ENCODE measurements around the gene TUSC2. TPM values are rescaled to one million over a fixed set of nuclear protein-coding genes. Genes with fewer than 3 reads are reported as not detected.
A peak's percentile ranks its signal among the peaks of the same experiment; 100 is the strongest.

Gene TUSC2
- total and polyA plus RNA-seq, 5 donors from 2014 or later = 17.5 to 55.6 (median 45.9) TPM

DNA sequence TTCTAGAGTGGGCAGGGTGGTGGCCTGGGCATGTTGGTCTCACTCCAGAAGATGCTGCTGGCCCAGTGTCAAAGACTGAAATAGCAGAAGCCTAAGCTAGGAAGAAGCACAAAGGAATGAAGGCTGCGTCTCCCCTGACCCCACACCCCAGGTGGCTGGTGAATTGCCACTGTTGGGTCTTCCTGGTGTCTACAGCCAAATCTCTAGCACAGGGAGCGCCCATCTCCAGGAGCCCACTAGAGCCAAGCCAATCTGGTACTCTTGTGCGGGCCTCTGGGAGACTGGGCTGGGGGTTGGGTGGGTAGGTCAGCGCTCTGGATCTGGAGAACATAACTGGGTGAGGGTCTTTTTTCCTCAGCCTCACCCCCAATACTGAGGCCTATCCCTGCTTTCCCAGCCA lies 894 bp downstream of the TUSC2 start:
- H3K27me3 Mint-ChIP-seq = no peaks in the 10 kb centered on the region
- peaks cover 2 to 41% (median 11%) of the 10 kb centered on the region in 4 donors for H3K4me1 Mint-ChIP-seq
- no peak for ATAC-seq (ENCODE audit: low read depth in 2 of 2)
- DNase-seq = no peak
- peak overlapping the region in 2 of 3 donors; percentile 51 to 95 for H3K27ac Mint-ChIP-seq
- H3K27me3 ChIP-seq (ENCODE audit: control insufficient read depth, insufficient read depth, low read length) = no peaks in the 10 kb centered on the region
- H3K4me3 Mint-ChIP-seq = peak overlapping the region; percentile 91 to 96 (median 93)
- H3K27ac ChIP-seq (ENCODE audit: insufficient read depth, low read length, poor library complexity, severe bottlenecking) = peak overlapping the region; percentile 85
- no peaks in the 10 kb centered on the region for H3K9me3 ChIP-seq (ENCODE audit: control insufficient read depth in 2 of 2, low read length in 2 of 2)
- no peaks in the 10 kb centered on the region for H3K9me3 Mint-ChIP-seq
- peak overlapping the region; percentile 58 for H3K4me3 ChIP-seq (ENCODE audit: low read depth, low read length)
- peaks cover 22% of the 10 kb centered on the region for H3K4me1 ChIP-seq (ENCODE audit: control insufficient read depth, insufficient read depth, low read length, poor library complexity, severe bottlenecking)
- peaks cover 35% of the 10 kb centered on the region for H3K36me3 ChIP-seq (ENCODE audit: control insufficient read depth, insufficient read depth, low read length)
- peaks cover 10% of the 10 kb centered on the region for H3K36me3 Mint-ChIP-seq

DNA sequence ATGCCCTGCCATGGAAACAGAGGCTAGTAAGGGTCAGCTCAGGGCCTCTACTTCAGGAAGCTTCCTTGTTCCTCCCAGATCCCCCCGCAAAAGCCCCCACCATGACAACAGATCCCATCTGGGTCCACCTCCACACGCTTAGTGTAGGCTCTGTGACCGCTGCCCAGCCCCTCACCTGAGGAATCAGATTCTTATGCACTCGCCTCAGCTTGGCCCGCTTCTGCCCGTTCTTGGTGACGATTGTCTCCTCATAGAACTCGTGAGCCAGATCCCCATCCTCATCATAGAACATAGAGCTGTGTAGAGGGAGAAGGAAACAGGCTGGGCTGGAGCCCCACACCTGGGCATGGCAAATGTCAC lies 1.9 kb downstream of the TUSC2 start:
- Mint-ChIP-seq H3K9me3 (no peaks in the 10 kb centered on the region), H3K4me1 (peaks cover 2 to 40% (median 11%) of the 10 kb centered on the region in 4 donors), H3K36me3 (peaks cover 8% of the 10 kb centered on the region), H3K27me3 (no peaks in the 10 kb centered on the region), H3K4me3 (peak overlapping the region; percentile 91 to 96 (median 93)), H3K27ac (no peak overlapping the region)
- Histone ChIP-seq H3K36me3 (ENCODE audit: control insufficient read depth, insufficient read depth, low read length) (peaks cover 26% of the 10 kb centered on the region), H3K27me3 (ENCODE audit: control insufficient read depth, insufficient read depth, low read length) (no peaks in the 10 kb centered on the region), H3K4me3 (ENCODE audit: low read depth, low read length) (no peak overlapping the region), H3K9me3 (ENCODE audit: control insufficient read depth in 2 of 2, low read length in 2 of 2) (no peaks in the 10 kb centered on the region), H3K27ac (ENCODE audit: insufficient read depth, low read length, poor library complexity, severe bottlenecking) (no peak overlapping the region), H3K4me1 (ENCODE audit: control insufficient read depth, insufficient read depth, low read length, poor library complexity, severe bottlenecking) (peaks cover 29% of the 10 kb centered on the region)
- ATAC-seq (ENCODE audit: low read depth in 2 of 2) (no peak), DNase-seq (no peak)

DNA sequence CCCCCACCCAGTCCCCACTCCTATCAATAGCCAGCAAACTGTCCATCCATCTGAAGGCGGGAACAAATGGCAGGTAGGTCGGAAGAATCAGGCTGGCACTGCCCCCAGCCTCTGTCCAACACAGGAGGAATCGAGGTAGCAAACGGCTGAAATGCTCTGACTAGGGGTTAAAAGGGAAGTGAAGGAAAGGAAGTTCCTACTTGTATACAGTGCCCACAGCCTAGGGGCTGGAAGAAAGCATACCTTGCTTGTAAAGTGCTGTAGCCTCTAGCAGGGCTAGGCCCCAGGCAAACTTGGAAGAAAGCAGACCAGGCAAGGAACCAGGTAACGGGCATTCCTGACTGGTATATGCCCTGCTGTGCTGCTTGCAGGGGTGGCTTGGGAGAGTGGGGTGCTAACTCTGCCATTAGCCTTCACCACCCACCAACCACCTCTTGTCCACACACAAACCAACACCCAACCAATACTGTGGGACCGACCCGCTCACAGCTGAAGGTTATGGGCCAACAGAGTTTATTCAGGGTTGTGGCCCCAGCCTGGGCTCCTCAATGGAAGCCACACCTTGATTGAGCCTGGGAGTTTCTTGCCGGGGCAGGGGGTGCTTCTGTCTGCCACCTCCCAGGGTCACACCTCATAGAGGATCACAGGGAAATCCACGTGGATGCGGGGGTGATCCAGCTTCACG lies 2.4 kb downstream of the TUSC2 start:
- no peak for DNase-seq
- H3K4me1 Mint-ChIP-seq = peaks cover 2 to 40% (median 11%) of the 10 kb centered on the region in 4 donors
- peak overlapping the region; percentile 77 to 96 (median 93) for H3K4me3 Mint-ChIP-seq
- no peaks in the 10 kb centered on the region for H3K27me3 Mint-ChIP-seq
- peaks cover 6% of the 10 kb centered on the region for H3K36me3 Mint-ChIP-seq
- ATAC-seq (ENCODE audit: low read depth in 2 of 2) = no peak
- H3K9me3 Mint-ChIP-seq = no peaks in the 10 kb centered on the region
- H3K27ac Mint-ChIP-seq = no peak overlapping the region
- Histone ChIP-seq H3K36me3 (ENCODE audit: control insufficient read depth, insufficient read depth, low read length) (peaks cover 21% of the 10 kb centered on the region), H3K4me3 (ENCODE audit: low read depth, low read length) (no peak overlapping the region), H3K27ac (ENCODE audit: insufficient read depth, low read length, poor library complexity, severe bottlenecking) (no peak overlapping the region), H3K9me3 (ENCODE audit: control insufficient read depth in 2 of 2, low read length in 2 of 2) (no peaks in the 10 kb centered on the region), H3K4me1 (ENCODE audit: control insufficient read depth, insufficient read depth, low read length, poor library complexity, severe bottlenecking) (peaks cover 31% of the 10 kb centered on the region), H3K27me3 (ENCODE audit: control insufficient read depth, insufficient read depth, low read length) (no peaks in the 10 kb centered on the region)

DNA sequence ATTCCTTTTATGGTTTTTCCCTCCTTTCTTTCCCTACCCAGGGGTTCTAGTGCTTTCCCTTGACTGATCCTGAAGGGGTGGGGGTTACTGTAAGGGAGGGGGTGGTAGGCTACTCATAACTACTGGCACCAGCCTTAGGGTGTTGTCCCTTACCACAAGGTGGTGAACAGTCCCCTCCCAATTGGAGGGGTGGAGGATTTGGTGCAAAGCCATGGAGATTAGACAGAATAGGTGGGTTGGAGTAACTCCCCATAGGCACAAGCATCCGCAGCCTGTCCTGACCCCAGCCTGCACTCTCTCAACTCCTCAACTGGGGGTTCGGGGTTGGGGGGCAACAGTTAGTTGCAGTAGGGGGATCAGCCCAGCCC lies 2.9 kb downstream of the TUSC2 start:
- H3K4me1 Mint-ChIP-seq = peaks cover 2 to 45% (median 11%) of the 10 kb centered on the region in 4 donors
- Histone ChIP-seq H3K4me3 (ENCODE audit: low read depth, low read length) (no peak overlapping the region), H3K27me3 (ENCODE audit: control insufficient read depth, insufficient read depth, low read length) (no peaks in the 10 kb centered on the region), H3K36me3 (ENCODE audit: control insufficient read depth, insufficient read depth, low read length) (peaks cover 16% of the 10 kb centered on the region), H3K27ac (ENCODE audit: insufficient read depth, low read length, poor library complexity, severe bottlenecking) (no peak overlapping the region), H3K9me3 (ENCODE audit: control insufficient read depth in 2 of 2, low read length in 2 of 2) (no peaks in the 10 kb centered on the region), H3K4me1 (ENCODE audit: control insufficient read depth, insufficient read depth, low read length, poor library complexity, severe bottlenecking) (peaks cover 37% of the 10 kb centered on the region)
- DNase-seq = no peak
- peaks cover 6% of the 10 kb centered on the region for H3K36me3 Mint-ChIP-seq
- no peaks in the 10 kb centered on the region for H3K9me3 Mint-ChIP-seq
- H3K27ac Mint-ChIP-seq = peak overlapping the region in 2 of 3 donors; percentile 49 to 83
- H3K4me3 Mint-ChIP-seq = peak overlapping the region in 3 of 4 donors; percentile 37 to 94 (median 80)
- no peaks in the 10 kb centered on the region for H3K27me3 Mint-ChIP-seq
- ATAC-seq (ENCODE audit: low read depth in 2 of 2) = no peak

DNA sequence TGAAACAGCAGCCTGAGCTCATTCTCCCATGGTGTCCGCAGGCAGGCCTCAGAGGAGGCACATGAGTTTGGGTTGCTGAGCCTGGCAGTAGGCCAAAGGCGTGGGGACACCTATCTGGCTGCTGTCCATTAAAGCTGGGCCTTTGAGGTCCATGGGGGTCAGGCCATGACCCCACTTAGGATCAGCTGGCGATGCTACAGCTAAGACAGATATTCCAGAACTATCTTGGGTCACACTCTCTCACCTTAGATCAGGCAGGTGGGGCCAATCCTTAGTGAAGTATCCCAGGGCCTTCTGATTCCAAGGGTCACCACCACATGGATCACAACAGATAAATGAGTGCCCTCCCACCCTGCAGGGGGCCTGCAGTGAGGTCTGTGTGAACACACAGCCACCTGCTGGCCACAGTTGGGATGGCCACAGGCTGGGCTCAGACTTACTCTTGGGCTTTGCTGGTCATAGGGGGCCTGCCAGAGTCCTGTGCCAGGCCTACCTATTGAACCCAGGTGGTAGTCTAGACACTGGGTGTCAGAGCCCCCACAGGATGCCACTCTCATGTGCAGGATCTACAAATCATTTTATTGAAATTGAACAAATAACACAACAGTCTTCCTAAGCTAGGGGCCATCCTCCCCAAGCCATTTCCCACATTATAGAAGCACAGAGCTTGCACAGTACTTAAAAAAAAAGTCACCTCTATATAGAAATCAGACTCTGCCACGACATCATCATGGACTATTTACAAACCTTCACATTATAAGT lies 3.5 kb downstream of the TUSC2 start:
- H3K4me1 Mint-ChIP-seq = peaks cover 5 to 51% (median 14%) of the 10 kb centered on the region in 4 donors
- DNase-seq = peak; percentile 46 to 64 (median 46)
- no peaks in the 10 kb centered on the region for H3K27me3 ChIP-seq (ENCODE audit: control insufficient read depth, insufficient read depth, low read length)

DNA sequence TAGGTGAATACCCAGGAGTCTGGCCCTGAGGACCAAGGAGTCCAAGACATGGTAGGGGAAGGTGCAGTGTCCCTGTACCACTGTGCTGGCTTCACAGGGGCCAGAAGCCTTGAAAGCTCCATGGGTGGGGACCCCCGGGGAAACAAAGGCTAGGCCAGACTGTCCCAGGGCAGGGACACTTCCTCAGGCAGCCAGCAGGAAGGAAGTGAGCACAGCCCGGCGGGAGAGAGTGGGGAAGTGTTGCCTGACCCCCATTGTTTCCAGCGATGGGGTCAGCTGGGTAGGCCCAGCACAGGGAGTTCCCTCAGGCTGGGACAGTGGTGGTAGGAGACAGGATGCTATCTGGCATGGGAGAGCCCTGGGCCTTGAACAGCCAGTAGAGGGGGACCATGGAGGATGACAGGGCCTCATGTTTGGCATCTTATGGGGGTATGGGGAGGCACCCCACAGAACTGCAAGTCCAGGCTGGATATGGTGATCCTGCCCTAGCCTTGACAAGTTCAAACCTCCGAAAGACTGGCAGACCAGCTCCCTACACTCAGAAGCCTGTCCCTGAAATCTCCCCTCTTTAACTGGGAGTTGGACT lies 4.3 kb downstream of the TUSC2 start:
- Histone ChIP-seq H3K27me3 (ENCODE audit: control insufficient read depth, insufficient read depth, low read length) (no peaks in the 10 kb centered on the region), H3K4me3 (ENCODE audit: low read depth, low read length) (no peak overlapping the region), H3K27ac (ENCODE audit: insufficient read depth, low read length, poor library complexity, severe bottlenecking) (no peak overlapping the region), H3K4me1 (ENCODE audit: control insufficient read depth, insufficient read depth, low read length, poor library complexity, severe bottlenecking) (peaks cover 42% of the 10 kb centered on the region), H3K9me3 (ENCODE audit: control insufficient read depth in 2 of 2, low read length in 2 of 2) (no peaks in the 10 kb centered on the region), H3K36me3 (ENCODE audit: control insufficient read depth, insufficient read depth, low read length) (peaks cover 10% of the 10 kb centered on the region)
- DNase-seq (no peak), ATAC-seq (ENCODE audit: low read depth in 2 of 2) (no peak)
- Mint-ChIP-seq H3K27ac (peak overlapping the region; percentile 58 to 83 (median 71)), H3K27me3 (no peaks in the 10 kb centered on the region), H3K4me1 (peaks cover 5 to 55% (median 16%) of the 10 kb centered on the region in 4 donors), H3K36me3 (peaks cover 6% of the 10 kb centered on the region), H3K4me3 (peak overlapping the region; percentile 38 to 94 (median 71)), H3K9me3 (no peaks in the 10 kb centered on the region)

More for the DNA sequence above, 3.5 kb downstream of the TUSC2 start:
- no peaks in the 10 kb centered on the region for H3K9me3 ChIP-seq (ENCODE audit: control insufficient read depth in 2 of 2, low read length in 2 of 2)
- peaks cover 10% of the 10 kb centered on the region for H3K36me3 ChIP-seq (ENCODE audit: control insufficient read depth, insufficient read depth, low read length)
- no peaks in the 10 kb centered on the region for H3K9me3 Mint-ChIP-seq
- H3K4me1 ChIP-seq (ENCODE audit: control insufficient read depth, insufficient read depth, low read length, poor library complexity, severe bottlenecking) = peaks cover 42% of the 10 kb centered on the region
- H3K36me3 Mint-ChIP-seq = peaks cover 6% of the 10 kb centered on the region
- H3K4me3 Mint-ChIP-seq = peak overlapping the region in 3 of 4 donors; percentile 11 to 94 (median 80)
- no peaks in the 10 kb centered on the region for H3K27me3 Mint-ChIP-seq
- H3K27ac Mint-ChIP-seq = peak overlapping the region; percentile 43 to 83 (median 58)
- no peak for ATAC-seq (ENCODE audit: low read depth in 2 of 2)
- no peak overlapping the region for H3K27ac ChIP-seq (ENCODE audit: insufficient read depth, low read length, poor library complexity, severe bottlenecking)
- H3K4me3 ChIP-seq (ENCODE audit: low read depth, low read length) = no peak overlapping the region

DNA sequence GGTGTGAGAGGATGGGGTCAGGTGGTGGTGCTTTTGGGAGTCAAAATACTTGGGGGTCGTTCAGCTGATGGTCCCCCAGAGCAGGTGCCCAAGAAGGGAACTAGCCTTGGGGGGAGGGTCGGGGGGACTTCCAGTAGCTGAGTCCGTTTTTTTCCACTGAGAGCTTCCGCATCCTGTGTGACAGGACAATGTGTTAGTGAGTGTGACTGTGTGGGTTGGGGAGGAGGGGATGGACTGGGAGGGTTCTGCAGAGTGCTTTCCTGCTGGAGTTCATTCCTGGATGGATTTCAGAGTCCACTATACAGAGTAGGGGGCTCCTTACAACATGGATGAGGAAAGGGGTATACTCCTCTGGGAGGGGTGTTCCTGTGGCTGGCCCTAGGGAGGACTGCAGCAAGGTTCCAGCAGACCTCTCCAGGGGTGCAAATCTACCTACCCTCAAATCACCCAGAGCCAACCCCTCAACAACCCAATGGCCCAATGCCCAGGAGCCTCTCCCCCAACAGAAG lies 4.9 kb downstream of the TUSC2 start:
- peaks cover 36% of the 10 kb centered on the region for H3K4me1 ChIP-seq (ENCODE audit: control insufficient read depth, insufficient read depth, low read length, poor library complexity, severe bottlenecking)
- no peaks in the 10 kb centered on the region for H3K27me3 ChIP-seq (ENCODE audit: control insufficient read depth, insufficient read depth, low read length)
- Mint-ChIP-seq H3K4me1 (peaks cover 7 to 53% (median 13%) of the 10 kb centered on the region in 4 donors), H3K27me3 (no peaks in the 10 kb centered on the region), H3K27ac (peak overlapping the region in 2 of 3 donors; percentile 58 to 77), H3K9me3 (no peaks in the 10 kb centered on the region), H3K4me3 (peak overlapping the region; percentile 38 to 94 (median 71)), H3K36me3 (peaks cover 2% of the 10 kb centered on the region)
- ATAC-seq (ENCODE audit: low read depth in 2 of 2) (no peak), DNase-seq (no peak)
- H3K9me3 ChIP-seq (ENCODE audit: control insufficient read depth in 2 of 2, low read length in 2 of 2) = no peaks in the 10 kb centered on the region
- no peak overlapping the region for H3K27ac ChIP-seq (ENCODE audit: insufficient read depth, low read length, poor library complexity, severe bottlenecking)
- H3K36me3 ChIP-seq (ENCODE audit: control insufficient read depth, insufficient read depth, low read length) = peaks cover 10% of the 10 kb centered on the region
- no peak overlapping the region for H3K4me3 ChIP-seq (ENCODE audit: low read depth, low read length)

Measured in CD4-positive, CD25-positive, alpha-beta regulatory T cell (primary cell).